NCI-H345 (cell line): ENCODE data around the gene ELP1.
"Not testable (repeated sequence)": the region's sequence is repeated elsewhere in the genome, so short reads cannot be mapped to it uniquely, and the experiment has no call there.

Experiments used
- DNase-seq: peaks from one replicate; lab custom pipeline; 2025; lab: John Stamatoyannopoulos, UW

The ELP1 gene

GRCh38 chr9:108933718-108934322 lies at the start of gene ELP1:
Gene ELP1 (minus strand): TSS chr9:108934124. CDS start chr9:108931146, 2,978 bp downstream.
- DNase-seq = peak; percentile 88

- DNase-seq = no peak
These were observed 47.0 kb upstream of the ELP1 start for GRCh38 chr9:108980893-108981292.

- DNase-seq = no peak
These were observed 44.3 kb upstream of the ELP1 start for GRCh38 chr9:108978205-108978604.

GRCh38 chr9:108973895-108974294 lies 40.0 kb upstream of the ELP1 start:
- no peak for DNase-seq

GRCh38 chr9:108972626-108973209 lies 38.8 kb upstream of the ELP1 start:
- no peak for DNase-seq

- DNase-seq = no peak
These were observed 38.3 kb upstream of the ELP1 start for GRCh38 chr9:108972186-108972585.

GRCh38 chr9:108971392-108971791 lies 37.5 kb upstream of the ELP1 start:
- not testable (repeated sequence) for DNase-seq

GRCh38 chr9:108967916-108968315 lies 34.0 kb upstream of the ELP1 start:
- no peak for DNase-seq

- DNase-seq = peak; percentile 29
These were observed 29.7 kb upstream of the ELP1 start for GRCh38 chr9:108963459-108964143.

- no peak for DNase-seq
These were observed 27.2 kb upstream of the ELP1 start for GRCh38 chr9:108961151-108961550.

- DNase-seq = no peak
These were observed 26.4 kb upstream of the ELP1 start for GRCh38 chr9:108960331-108960730.

GRCh38 chr9:108956631-108957026 lies 22.7 kb upstream of the ELP1 start:
- DNase-seq = no peak

GRCh38 chr9:108956022-108956630 lies 22.2 kb upstream of the ELP1 start:
- DNase-seq = no peak

GRCh38 chr9:108953983-108954574 lies 20.2 kb upstream of the ELP1 start:
- DNase-seq = no peak

GRCh38 chr9:108951578-108951977 lies 17.7 kb upstream of the ELP1 start:
- DNase-seq = no peak

- DNase-seq = no peak
These were observed 16.2 kb upstream of the ELP1 start for GRCh38 chr9:108950168-108950567.

- no peak for DNase-seq
These were observed 6.1 kb upstream of the ELP1 start for GRCh38 chr9:108939975-108940374.

- DNase-seq = no peak
These were observed 3.8 kb upstream of the ELP1 start for GRCh38 chr9:108937561-108938305.

GRCh38 chr9:108934323-108934893 lies 484 bp upstream of the ELP1 start, which contains the start of gene ABITRAM:
Gene ABITRAM (plus strand): TSS chr9:108934400. CDS start chr9:108934487, 87 bp downstream.
- DNase-seq = peak; percentile 87

GRCh38 chr9:108933231-108933717 lies 650 bp downstream of the ELP1 start:
- peak; percentile 24 for DNase-seq

GRCh38 chr9:108928386-108928785 lies 5.5 kb downstream of the ELP1 start:
- no peak for DNase-seq
